PC-9 (cell line): ENCODE data around the gene OPTC.

Source experiments
- EZH2 ChIP-seq: fragments of 200-600 bp; sonication (generic); IDR thresholded peaks from 2 replicates; pipeline ENCODE4 v1.8.0; 2017; ENCODE audit warnings: antibody characterized with exemption, low read depth
- TF ChIP-seq, protein P1 (sequence below): fragments of 200-600 bp; sonication (generic); conservative IDR thresholded peaks from 2 replicates; pipeline ENCODE4 v1.6.1; 2017; ENCODE audit warnings: mixed run types, antibody characterized with exemption, mild to moderate bottlenecking, moderate library complexity

- TF ChIP-seq, protein P1, sequence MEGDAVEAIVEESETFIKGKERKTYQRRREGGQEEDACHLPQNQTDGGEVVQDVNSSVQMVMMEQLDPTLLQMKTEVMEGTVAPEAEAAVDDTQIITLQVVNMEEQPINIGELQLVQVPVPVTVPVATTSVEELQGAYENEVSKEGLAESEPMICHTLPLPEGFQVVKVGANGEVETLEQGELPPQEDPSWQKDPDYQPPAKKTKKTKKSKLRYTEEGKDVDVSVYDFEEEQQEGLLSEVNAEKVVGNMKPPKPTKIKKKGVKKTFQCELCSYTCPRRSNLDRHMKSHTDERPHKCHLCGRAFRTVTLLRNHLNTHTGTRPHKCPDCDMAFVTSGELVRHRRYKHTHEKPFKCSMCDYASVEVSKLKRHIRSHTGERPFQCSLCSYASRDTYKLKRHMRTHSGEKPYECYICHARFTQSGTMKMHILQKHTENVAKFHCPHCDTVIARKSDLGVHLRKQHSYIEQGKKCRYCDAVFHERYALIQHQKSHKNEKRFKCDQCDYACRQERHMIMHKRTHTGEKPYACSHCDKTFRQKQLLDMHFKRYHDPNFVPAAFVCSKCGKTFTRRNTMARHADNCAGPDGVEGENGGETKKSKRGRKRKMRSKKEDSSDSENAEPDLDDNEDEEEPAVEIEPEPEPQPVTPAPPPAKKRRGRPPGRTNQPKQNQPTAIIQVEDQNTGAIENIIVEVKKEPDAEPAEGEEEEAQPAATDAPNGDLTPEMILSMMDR: no peak
- no peak for TF ChIP-seq EZH2
Observed at GRCh38 chr1:203450479-203451149, 43.3 kb upstream of the OPTC start.
